ENCODE data around the gene IKBKE.

IKBKE gene

GRCh38 chr1:206446688-206447421 is 23.4 kb upstream of the IKBKE start:
- no peak for DNase-seq (ENCODE audit: low read depth)
- TF ChIP-seq CTCF (IDR thresholded peaks at IDR 0.05; ENCODE audit: insufficient read depth, low read depth, low read length, missing control alignments): no peak
- H3K4me3 ChIP-seq (ENCODE audit: low read length): no peak overlapping the region

GRCh38 chr1:206447422-206447765 is 22.9 kb upstream of the IKBKE start:
- H3K4me3 ChIP-seq (ENCODE audit: low read length): no peak overlapping the region
- no peak for TF ChIP-seq CTCF (IDR thresholded peaks at IDR 0.05; ENCODE audit: insufficient read depth, low read depth, low read length, missing control alignments)
- no peak for DNase-seq (ENCODE audit: low read depth)

GRCh38 chr1:206447792-206448191 is 22.5 kb upstream of the IKBKE start:
- H3K4me3 ChIP-seq (ENCODE audit: low read length): no peak overlapping the region
- peak; percentile 75 for DNase-seq (ENCODE audit: low read depth)
- no peak for TF ChIP-seq CTCF (IDR thresholded peaks at IDR 0.05; ENCODE audit: insufficient read depth, low read depth, low read length, missing control alignments)

- TF ChIP-seq CTCF (IDR thresholded peaks at IDR 0.05; ENCODE audit: insufficient read depth, low read depth, low read length, missing control alignments): no peak
- H3K4me3 ChIP-seq (ENCODE audit: low read length): no peak overlapping the region
- no peak for DNase-seq (ENCODE audit: low read depth)
These were observed 21.8 kb upstream of the IKBKE start for GRCh38 chr1:206448471-206448870.

GRCh38 chr1:206449565-206449964 is 20.7 kb upstream of the IKBKE start:
- H3K4me3 ChIP-seq (ENCODE audit: low read length): no peak overlapping the region
- no peak for DNase-seq (ENCODE audit: low read depth)
- TF ChIP-seq CTCF (IDR thresholded peaks at IDR 0.05; ENCODE audit: insufficient read depth, low read depth, low read length, missing control alignments): no peak

GRCh38 chr1:206450281-206450680 is 20.0 kb upstream of the IKBKE start:
- no peak overlapping the region for H3K4me3 ChIP-seq (ENCODE audit: low read length)
- DNase-seq (ENCODE audit: low read depth): no peak
- TF ChIP-seq CTCF (IDR thresholded peaks at IDR 0.05; ENCODE audit: insufficient read depth, low read depth, low read length, missing control alignments): no peak

GRCh38 chr1:206451134-206451686 is 19.1 kb upstream of the IKBKE start:
- TF ChIP-seq CTCF (IDR thresholded peaks at IDR 0.05; ENCODE audit: insufficient read depth, low read depth, low read length, missing control alignments): no peak
- no peak for DNase-seq (ENCODE audit: low read depth)
- no peak overlapping the region for H3K4me3 ChIP-seq (ENCODE audit: low read length)
